ENCODE measurements around the gene LATS1. TPM values are rescaled to one million over a fixed set of nuclear protein-coding genes. Genes with fewer than 3 reads are reported as not detected.

LATS1 gene
- total RNA-seq, 2 donors from 2014 or later, result 12.7 to 15.5 TPM

DNA sequence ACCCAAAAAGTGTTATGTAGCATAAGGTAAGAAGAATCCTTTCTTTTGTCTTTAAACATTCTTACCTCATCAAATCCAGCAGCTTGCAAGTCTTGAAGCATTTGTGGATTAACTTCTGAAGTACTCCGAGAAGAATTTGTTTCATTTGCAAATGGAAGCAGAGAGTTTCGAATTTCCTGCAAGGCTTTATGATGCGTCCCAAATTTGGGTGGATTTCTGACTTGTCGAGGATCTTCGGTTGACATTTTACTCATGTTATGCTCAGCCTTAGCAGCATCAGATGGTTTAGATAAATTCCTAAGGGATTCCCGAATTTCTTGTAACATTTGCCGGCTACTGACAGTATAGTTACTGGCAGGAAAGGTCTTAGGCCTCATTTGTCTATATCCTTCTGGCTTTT lies 16.2 kb downstream of the LATS1 start:
- Histone ChIP-seq H3K36me3 (replicated peaks in 1 of 2; ENCODE audit: insufficient read depth in 1 of 2, low read depth in 2 of 2) (no peaks in the 10 kb centered on the region), H3K27ac (no peak overlapping the region), H3K4me3 (no peak overlapping the region), H3K9me3 (no peaks in the 10 kb centered on the region), H3K27me3 (no peaks in the 10 kb centered on the region), H3K4me1 (no peaks in the 10 kb centered on the region)
- intact Hi-C loops (cut with DNase I), result no loop called here
- 87 to 89% methylated on average over 7 of the region's 7 CpGs for WGBS, 2 donors
- ATAC-seq (no peak), DNase-seq (no peak)
- TF ChIP-seq, protein P1, sequence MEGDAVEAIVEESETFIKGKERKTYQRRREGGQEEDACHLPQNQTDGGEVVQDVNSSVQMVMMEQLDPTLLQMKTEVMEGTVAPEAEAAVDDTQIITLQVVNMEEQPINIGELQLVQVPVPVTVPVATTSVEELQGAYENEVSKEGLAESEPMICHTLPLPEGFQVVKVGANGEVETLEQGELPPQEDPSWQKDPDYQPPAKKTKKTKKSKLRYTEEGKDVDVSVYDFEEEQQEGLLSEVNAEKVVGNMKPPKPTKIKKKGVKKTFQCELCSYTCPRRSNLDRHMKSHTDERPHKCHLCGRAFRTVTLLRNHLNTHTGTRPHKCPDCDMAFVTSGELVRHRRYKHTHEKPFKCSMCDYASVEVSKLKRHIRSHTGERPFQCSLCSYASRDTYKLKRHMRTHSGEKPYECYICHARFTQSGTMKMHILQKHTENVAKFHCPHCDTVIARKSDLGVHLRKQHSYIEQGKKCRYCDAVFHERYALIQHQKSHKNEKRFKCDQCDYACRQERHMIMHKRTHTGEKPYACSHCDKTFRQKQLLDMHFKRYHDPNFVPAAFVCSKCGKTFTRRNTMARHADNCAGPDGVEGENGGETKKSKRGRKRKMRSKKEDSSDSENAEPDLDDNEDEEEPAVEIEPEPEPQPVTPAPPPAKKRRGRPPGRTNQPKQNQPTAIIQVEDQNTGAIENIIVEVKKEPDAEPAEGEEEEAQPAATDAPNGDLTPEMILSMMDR (IDR thresholded peaks at IDR 0.05), result no peak
- no peak for TF ChIP-seq POLR2A (IDR thresholded peaks at IDR 0.05)

DNA sequence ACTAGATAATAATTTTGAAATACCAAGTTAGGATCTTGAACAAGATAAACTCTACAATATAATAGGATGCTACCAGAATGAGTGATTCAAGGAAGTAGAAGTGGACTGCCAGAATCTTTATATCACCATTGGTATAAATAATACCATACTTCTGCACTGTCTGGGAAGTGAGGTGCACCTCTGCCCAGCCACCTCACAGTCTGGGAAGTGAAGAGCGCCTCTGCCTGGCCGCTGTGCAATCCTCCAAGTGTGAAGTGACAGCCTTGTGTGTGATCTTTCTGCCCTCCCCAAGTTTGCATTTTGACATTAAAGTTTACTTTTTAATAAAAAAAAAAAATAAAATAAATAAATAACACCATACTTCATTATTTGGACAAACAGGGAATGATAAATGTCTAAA lies 18.8 kb downstream of the LATS1 start:
- DNase-seq (no peak), ATAC-seq (no peak)
- H3K27me3 ChIP-seq, result no peaks in the 10 kb centered on the region
- no peaks in the 10 kb centered on the region for H3K36me3 ChIP-seq (replicated peaks in 1 of 2; ENCODE audit: insufficient read depth in 1 of 2, low read depth in 2 of 2)
- no peak overlapping the region for H3K27ac ChIP-seq
- no peak overlapping the region for H3K4me3 ChIP-seq
- no peaks in the 10 kb centered on the region for H3K9me3 ChIP-seq
- no peak for TF ChIP-seq POLR2A (IDR thresholded peaks at IDR 0.05)
- TF ChIP-seq, protein P1 (IDR thresholded peaks at IDR 0.05), result no peak
- H3K4me1 ChIP-seq, result no peaks in the 10 kb centered on the region
- intact Hi-C loops (cut with DNase I), result no loop called here
- WGBS, 2 donors, result 92 to 94% methylated on average over 2 of the region's 2 CpGs

DNA sequence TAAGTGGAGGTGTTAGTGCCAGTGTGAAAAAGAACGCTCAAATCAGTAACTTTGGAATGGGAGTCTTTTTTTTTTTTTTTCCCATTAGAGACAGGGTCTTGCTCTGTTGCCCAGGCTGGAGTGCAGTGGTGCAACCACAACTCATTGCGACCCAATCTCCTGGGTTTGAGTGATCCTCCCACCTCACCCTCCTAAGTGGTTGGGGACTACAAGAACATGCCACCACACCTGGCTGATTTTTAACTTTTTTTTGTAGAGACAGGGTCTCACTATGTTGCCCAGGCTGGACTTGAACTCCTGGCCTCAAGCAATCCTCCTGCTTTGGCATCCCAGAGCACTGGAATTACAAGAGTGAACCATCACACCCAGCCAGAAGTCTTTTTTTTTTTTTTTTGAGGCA lies 19.7 kb downstream of the LATS1 start:
- ATAC-seq (no peak), DNase-seq (no peak)
- intact Hi-C loops (cut with DNase I), result no loop called here
- no peaks in the 10 kb centered on the region for H3K4me1 ChIP-seq
- 94 to 98% methylated on average over 2 of the region's 2 CpGs for WGBS, 2 donors
- TF ChIP-seq POLR2A (IDR thresholded peaks at IDR 0.05), result no peak
- TF ChIP-seq, protein P1 (IDR thresholded peaks at IDR 0.05), result no peak
- no peaks in the 10 kb centered on the region for H3K9me3 ChIP-seq
- no peak overlapping the region for H3K27ac ChIP-seq
- no peaks in the 10 kb centered on the region for H3K36me3 ChIP-seq (replicated peaks in 1 of 2; ENCODE audit: insufficient read depth in 1 of 2, low read depth in 2 of 2)
- H3K4me3 ChIP-seq, result no peak overlapping the region
- no peaks in the 10 kb centered on the region for H3K27me3 ChIP-seq

DNA sequence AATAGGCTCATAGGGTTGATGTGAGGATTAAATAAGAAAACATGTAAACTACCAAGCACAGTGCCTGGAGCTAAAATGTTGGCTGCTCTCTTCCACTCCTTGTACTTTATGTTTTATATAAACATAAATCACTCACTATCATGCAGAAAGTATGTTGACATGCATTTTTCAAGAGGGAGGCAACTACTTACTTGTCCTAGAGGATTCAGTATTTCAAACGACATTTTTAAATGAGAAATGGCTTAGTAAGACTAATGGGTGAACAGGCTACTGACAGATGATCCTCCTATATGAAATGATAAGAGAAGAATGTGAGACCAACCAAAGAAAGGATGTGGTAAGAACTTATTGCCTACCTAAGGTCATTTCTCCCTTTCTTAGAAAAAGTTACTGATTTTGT lies 21.0 kb downstream of the LATS1 start:
- intact Hi-C loops (cut with DNase I), result no loop called here
- no peaks in the 10 kb centered on the region for H3K4me1 ChIP-seq
- DNase-seq, result no peak
- no peak for ATAC-seq
- H3K27me3 ChIP-seq, result no peaks in the 10 kb centered on the region
- WGBS, 2 donors, result 45 to 53% methylated on average over 1 of the region's 1 CpG
- H3K36me3 ChIP-seq (replicated peaks in 1 of 2; ENCODE audit: insufficient read depth in 1 of 2, low read depth in 2 of 2), result no peaks in the 10 kb centered on the region
- H3K9me3 ChIP-seq, result no peaks in the 10 kb centered on the region
- TF ChIP-seq, protein P1 (IDR thresholded peaks at IDR 0.05), result no peak
- no peak for TF ChIP-seq POLR2A (IDR thresholded peaks at IDR 0.05)
- no peak overlapping the region for H3K4me3 ChIP-seq
- H3K27ac ChIP-seq, result no peak overlapping the region

DNA sequence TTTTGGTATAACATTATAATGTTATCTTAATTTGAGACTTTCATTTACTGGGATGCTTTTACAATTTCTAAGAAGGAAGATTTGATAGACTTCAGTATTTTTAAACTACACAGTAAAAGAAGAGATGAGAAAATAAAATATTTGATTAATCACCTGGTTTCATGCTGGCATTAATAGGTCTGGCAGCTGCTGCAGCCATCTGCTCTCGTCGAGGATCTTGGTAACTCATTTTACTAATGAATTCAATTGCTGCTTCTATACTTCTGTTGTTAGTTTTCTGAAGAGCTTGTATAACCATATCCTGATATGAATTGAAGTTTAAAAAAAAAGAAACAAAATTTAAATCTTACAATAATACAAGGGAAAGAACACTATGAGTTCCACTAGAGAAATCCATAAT lies 23.0 kb downstream of the LATS1 start:
- Histone ChIP-seq H3K27ac (no peak overlapping the region), H3K9me3 (no peaks in the 10 kb centered on the region), H3K36me3 (replicated peaks in 1 of 2; ENCODE audit: insufficient read depth in 1 of 2, low read depth in 2 of 2) (no peaks in the 10 kb centered on the region), H3K4me3 (no peak overlapping the region), H3K27me3 (no peaks in the 10 kb centered on the region), H3K4me1 (no peaks in the 10 kb centered on the region)
- TF ChIP-seq, protein P1 (IDR thresholded peaks at IDR 0.05), result no peak
- TF ChIP-seq POLR2A (IDR thresholded peaks at IDR 0.05), result no peak
- intact Hi-C loops (cut with DNase I), result no loop called here
- DNase-seq (no peak), ATAC-seq (no peak)
- WGBS, 2 donors, result 54 to 70% methylated on average over 2 of the region's 2 CpGs

Data from body of pancreas (tissue), 4 donors.